Neuronal stem cell (in vitro differentiated cells): ENCODE results near the gene MUC5B.

Experiments used
- DNase-seq: peaks from one replicate; pipeline ENCODE4 v3.0.0-alpha.2; 2013; ENCODE audit warnings: low spot score
- H2AFZ ChIP-seq: one replicate; pipeline ENCODE4 v1.6.1; 2013; ENCODE audit warnings: mild to moderate bottlenecking, low read length, inconsistent platforms
- H2AK5ac ChIP-seq: 2 replicates; pipeline ENCODE4 v1.6.1; 2013; ENCODE audit warnings: low read depth, mild to moderate bottlenecking, inconsistent platforms, low read length, moderate library complexity, mixed read lengths
- H2BK120ac ChIP-seq: 2 replicates; pipeline ENCODE4 v1.6.1; 2013; ENCODE audit warnings: low read depth, mild to moderate bottlenecking, inconsistent platforms, low read length, moderate library complexity, mixed read lengths
- H2BK12ac ChIP-seq: one replicate; pipeline ENCODE4 v1.6.1; 2013; ENCODE audit warnings: low read length, inconsistent platforms
- H2BK15ac ChIP-seq: 2 replicates; pipeline ENCODE4 v1.6.1; 2013; ENCODE audit warnings: mild to moderate bottlenecking, low read length, inconsistent platforms, mixed read lengths
- H2BK5ac ChIP-seq: one replicate; pipeline ENCODE4 v1.6.1; 2013; ENCODE audit warnings: inconsistent platforms, mild to moderate bottlenecking, low read length, moderate library complexity
- H3K14ac ChIP-seq: one replicate; pipeline ENCODE4 v1.6.1; 2013; ENCODE audit warnings: low read length, inconsistent platforms
- H3K18ac ChIP-seq: 2 replicates; pipeline ENCODE4 v1.6.1; 2013; ENCODE audit warnings: low read length, inconsistent platforms
- H3K23ac ChIP-seq: 2 replicates; pipeline ENCODE4 v1.6.1; 2013; ENCODE audit warnings: low read depth, mild to moderate bottlenecking, mixed read lengths, low read length, inconsistent platforms; ENCODE audit not compliant: poor library complexity
- H3K27ac ChIP-seq: replicated peaks from 3 replicates; pipeline ENCODE4 v1.5.1; 2013; ENCODE audit warnings: low read length, inconsistent platforms
- H3K27me3 ChIP-seq, 3 experiments: 2 replicates each; pipeline ENCODE4 v1.6.1; 2013; ENCODE audit warnings: low read length in 3 of 3, mild to moderate bottlenecking in 2 of 3, inconsistent platforms in 1 of 3, low read depth in 1 of 3, mixed read lengths in 1 of 3, moderate library complexity in 1 of 3; ENCODE audit not compliant: control insufficient read depth in 3 of 3, insufficient read depth in 3 of 3
- H3K36me3 ChIP-seq, 2 donors: replicated peaks in 1 of 2; 2 replicates each; pipeline ENCODE4 v1.6.1; 2013; ENCODE audit warnings: low read length in 2 of 2; ENCODE audit not compliant: control insufficient read depth in 2 of 2, insufficient read depth in 2 of 2
- H3K4ac ChIP-seq: 2 replicates; pipeline ENCODE4 v1.6.1; 2013; ENCODE audit warnings: inconsistent platforms, mild to moderate bottlenecking, low read length, moderate library complexity
- H3K4me1 ChIP-seq, 2 donors: 1 replicate in 1 of 2; 2 replicates in 1 of 2; pipeline ENCODE4 v1.6.1; 2013; ENCODE audit warnings: low read length in 2 of 2, low read depth in 1 of 2; ENCODE audit not compliant: control insufficient read depth in 2 of 2, insufficient read depth in 1 of 2
- H3K4me2 ChIP-seq: one replicate; pipeline ENCODE4 v1.6.1; 2013; ENCODE audit warnings: mild to moderate bottlenecking, low read length, inconsistent platforms; ENCODE audit not compliant: insufficient read depth, poor library complexity, severe bottlenecking
- H3K4me3 ChIP-seq, 2 donors: 2 replicates each; pipeline ENCODE4 v1.5.1; 2013; ENCODE audit warnings: low read length in 2 of 2, mild to moderate bottlenecking in 2 of 2, inconsistent platforms in 1 of 2, moderate library complexity in 1 of 2
- H3K79me1 ChIP-seq: one replicate; pipeline ENCODE4 v1.6.1; 2013; ENCODE audit warnings: low read depth, mild to moderate bottlenecking, inconsistent platforms, low read length, moderate library complexity
- H3K9ac ChIP-seq: one replicate; pipeline ENCODE4 v1.6.1; 2013; ENCODE audit warnings: mild to moderate bottlenecking, low read depth, low read length, inconsistent platforms; ENCODE audit not compliant: poor library complexity
- H3K9me3 ChIP-seq, 2 donors: replicated peaks in 1 of 2; 2 replicates each; pipeline versions ENCODE3 to v1.6.1; 2013; ENCODE audit warnings: low read length in 2 of 2, mild to moderate bottlenecking in 2 of 2, inconsistent platforms in 1 of 2, low read depth in 1 of 2, mixed read lengths in 1 of 2, moderate library complexity in 1 of 2; ENCODE audit not compliant: control insufficient read depth in 2 of 2, insufficient read depth in 1 of 2
- H4K8ac ChIP-seq: one replicate; pipeline ENCODE4 v1.6.1; 2013; ENCODE audit warnings: low read depth, mild to moderate bottlenecking, inconsistent platforms, low read length, moderate library complexity
- H4K91ac ChIP-seq: one replicate; pipeline ENCODE4 v1.6.1; 2013; ENCODE audit warnings: low read length, low read depth, mild to moderate bottlenecking, inconsistent platforms; ENCODE audit not compliant: poor library complexity
- WGBS, 2 donors: extraction: QIAGEN DNeasy Blood & Tissue Kit; methylation state at CpG; one replicate each; pipeline ENCODE4 v1.1.7; 2013; ENCODE audit warnings: missing lambda C conversion rate in 2 of 2, mixed read lengths in 1 of 2; ENCODE audit not compliant: insufficient read length in 2 of 2, insufficient replicate concordance in 1 of 2; ENCODE audit errors: extremely low coverage in 2 of 2; 5-methylcytosine and 5-hydroxymethylcytosine counted together

The MUC5B gene

DNA sequence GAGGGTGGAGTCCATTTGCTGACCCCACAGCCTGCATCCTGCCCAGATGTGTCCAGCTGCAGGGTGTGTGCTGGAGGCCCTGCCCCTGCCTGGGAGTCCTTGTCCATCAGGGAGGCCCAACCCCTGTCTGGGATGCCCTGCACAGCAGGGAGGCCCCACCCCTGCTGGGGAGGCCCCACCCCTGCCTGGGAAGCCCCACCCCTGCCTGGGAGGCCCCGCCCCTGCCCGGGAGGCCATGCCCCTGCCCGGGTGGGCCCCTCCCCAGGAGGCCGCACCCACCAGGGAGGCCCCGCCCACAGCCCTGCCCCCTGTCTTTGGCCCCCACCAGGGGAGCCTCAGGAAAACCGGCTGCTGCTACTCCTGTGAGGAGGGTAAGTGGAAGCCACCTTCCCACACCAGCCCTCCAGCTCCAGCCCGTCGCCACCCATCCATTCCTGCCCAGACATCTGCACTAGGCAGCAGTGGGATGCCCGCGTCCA lies 37.2 kb downstream of the MUC5B start:
- Histone ChIP-seq H3K4me3 (no peak overlapping the region), H3K36me3 (no peaks in the 10 kb centered on the region), H2BK12ac (peak overlapping the region; percentile 63), H2BK5ac (no peak overlapping the region), H3K9ac (no peak overlapping the region), H3K4ac (no peak overlapping the region), H3K79me1 (peaks cover 2% of the 10 kb centered on the region), H3K14ac (no peak overlapping the region), H3K27ac (no peak overlapping the region), H2AFZ (no peak overlapping the region), H2BK120ac (no peak overlapping the region), H2AK5ac (peak overlapping the region; percentile 60), H3K23ac (peak overlapping the region; percentile 45), H3K27me3 (no peaks in the 10 kb centered on the region), H4K8ac (no peak overlapping the region), H3K4me2 (no peak overlapping the region), H2BK15ac (peak overlapping the region; percentile 89), H3K4me1 (peaks cover 6 to 15% of the 10 kb centered on the region in 2 donors), H4K91ac (no peak overlapping the region), H3K18ac (no peak overlapping the region), H3K9me3 (no peaks in the 10 kb centered on the region)
- no CpG with 5 or more reads among the region's 10 CpGs for WGBS, 2 donors
- no peak for DNase-seq

- Histone ChIP-seq H3K4me1 (peaks cover 6 to 15% of the 10 kb centered on the region in 2 donors), H3K36me3 (no peaks in the 10 kb centered on the region), H2AK5ac (peak overlapping the region; percentile 60), H3K23ac (peak overlapping the region; percentile 45), H2BK5ac (peak overlapping the region; percentile 75), H2AFZ (no peak overlapping the region), H2BK15ac (peak overlapping the region; percentile 89), H3K4ac (no peak overlapping the region), H3K4me2 (no peak overlapping the region), H3K18ac (peak overlapping the region; percentile 13), H3K79me1 (peaks cover 2% of the 10 kb centered on the region), H2BK120ac (no peak overlapping the region), H3K9me3 (peaks cover 0 to 5% of the 10 kb centered on the region in 2 donors), H2BK12ac (peak overlapping the region; percentile 63), H3K9ac (no peak overlapping the region), H4K91ac (no peak overlapping the region), H3K14ac (no peak overlapping the region), H3K4me3 (no peak overlapping the region), H3K27me3 (no peaks in the 10 kb centered on the region), H4K8ac (no peak overlapping the region), H3K27ac (no peak overlapping the region)
- no CpG with 5 or more reads among the region's 17 CpGs for WGBS, 2 donors
- DNase-seq: no peak
These were observed 37.8 kb downstream of the MUC5B start for GRCh38 chr11:1260620-1261019.

DNA sequence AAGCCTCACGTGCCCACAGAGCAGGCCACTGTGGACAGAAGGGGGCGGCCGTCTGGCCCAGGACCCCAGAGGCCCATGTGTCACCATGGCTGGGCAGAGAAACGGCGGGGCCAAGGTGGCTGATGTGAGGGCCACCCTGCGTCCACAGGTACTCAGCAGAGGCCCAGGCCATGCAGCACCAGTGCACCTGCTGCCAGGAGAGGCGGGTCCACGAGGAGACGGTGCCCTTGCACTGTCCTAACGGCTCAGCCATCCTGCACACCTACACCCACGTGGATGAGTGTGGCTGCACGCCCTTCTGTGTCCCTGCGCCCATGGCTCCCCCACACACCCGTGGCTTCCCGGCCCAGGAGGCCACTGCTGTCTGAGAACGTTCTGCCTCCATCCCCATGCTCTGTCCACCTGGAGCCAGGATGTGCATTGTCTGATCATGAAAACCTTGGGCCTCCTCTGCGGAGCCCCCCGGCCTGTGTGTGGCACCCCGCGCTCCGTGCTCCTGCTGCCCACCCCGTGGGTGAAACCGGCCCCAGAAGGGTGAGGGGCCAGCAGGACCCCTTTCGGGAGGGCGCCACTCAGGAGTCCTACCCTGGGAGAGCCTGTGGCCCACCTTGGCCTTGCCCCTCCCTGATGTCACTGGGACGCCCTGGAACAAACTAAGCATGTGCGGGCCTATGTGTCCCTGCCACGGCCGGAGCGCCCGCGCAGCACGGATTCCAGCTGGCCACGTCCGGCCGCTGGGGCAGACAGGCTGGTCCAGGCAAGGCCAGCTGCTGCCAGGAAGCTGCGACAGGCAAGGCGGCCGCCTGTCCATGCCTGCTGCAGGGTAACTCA lies 38.6 kb downstream of the MUC5B start:
- Histone ChIP-seq H2BK12ac (peak overlapping the region; percentile 58), H3K9ac (peak overlapping the region; percentile 44), H3K23ac (peak overlapping the region; percentile 73), H4K8ac (no peak overlapping the region), H2BK5ac (peak overlapping the region; percentile 97), H3K79me1 (peaks cover 2% of the 10 kb centered on the region), H2AK5ac (peak overlapping the region; percentile 100), H3K14ac (no peak overlapping the region), H3K4me1 (peaks cover 6 to 15% of the 10 kb centered on the region in 2 donors), H3K4me2 (no peak overlapping the region), H2BK15ac (peak overlapping the region; percentile 75), H4K91ac (peak overlapping the region; percentile 72), H2BK120ac (peak overlapping the region; percentile 47), H3K36me3 (no peaks in the 10 kb centered on the region), H3K27ac (no peak overlapping the region), H2AFZ (no peak overlapping the region), H3K9me3 (peaks cover 0 to 7% of the 10 kb centered on the region in 2 donors), H3K18ac (peak overlapping the region; percentile 48), H3K4me3 (peak overlapping the region in 1 of 2 donors; percentile 49), H3K27me3 (no peaks in the 10 kb centered on the region), H3K4ac (peak overlapping the region; percentile 84)
- DNase-seq: no peak
- no CpG with 5 or more reads among the region's 39 CpGs for WGBS, 2 donors
